A549 (cell line): Measurements from ENCODE around the gene NRAS.

Experiments used
- POLR2A ChIP-seq: IDR thresholded peaks from 2 replicates; pipeline ENCODE4 v1.6.1; 2012; ENCODE audit warnings: mild to moderate bottlenecking, low read length
- RFX5 ChIP-seq: fragments of 450-650 bp; IDR thresholded peaks from 2 replicates; pipeline ENCODE4 v1.7.1; 2014; ENCODE audit warnings: antibody characterized with exemption, mild to moderate bottlenecking, moderate library complexity
- TF ChIP-seq, protein P1 (sequence below): fragments of >200 bp; sonication (Bioruptor Twin); formaldehyde crosslinking; IDR thresholded peaks from 3 replicates; pipeline ENCODE4 v1.5.1; 2016
- TF ChIP-seq, protein P2 (sequence below): fragments of 200-600 bp; sonication (generic); IDR thresholded peaks from 2 replicates; pipeline ENCODE4 v1.6.1; 2016; ENCODE audit warnings: antibody characterized with exemption, mild to moderate bottlenecking, moderate library complexity

DNA sequence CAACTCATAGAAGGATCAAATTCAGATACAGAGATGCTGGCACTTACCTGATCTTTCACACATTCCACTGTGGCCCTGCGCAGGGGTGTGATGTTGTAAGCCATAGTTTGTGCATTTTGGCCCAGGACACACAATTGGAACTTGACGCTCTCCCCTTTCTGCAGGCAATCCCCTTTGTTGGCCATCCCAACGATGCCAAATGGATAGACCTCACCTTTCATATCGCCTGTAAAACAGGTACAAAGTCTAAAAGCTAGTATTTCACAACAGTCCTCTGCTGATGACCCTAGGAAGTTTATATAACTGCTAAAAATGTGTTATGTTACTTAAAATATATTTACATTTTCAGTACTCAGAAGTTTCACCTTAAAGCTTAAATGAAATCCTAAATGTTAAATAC, 3.9 kb upstream of the NRAS start:
- TF ChIP-seq, protein P1, sequence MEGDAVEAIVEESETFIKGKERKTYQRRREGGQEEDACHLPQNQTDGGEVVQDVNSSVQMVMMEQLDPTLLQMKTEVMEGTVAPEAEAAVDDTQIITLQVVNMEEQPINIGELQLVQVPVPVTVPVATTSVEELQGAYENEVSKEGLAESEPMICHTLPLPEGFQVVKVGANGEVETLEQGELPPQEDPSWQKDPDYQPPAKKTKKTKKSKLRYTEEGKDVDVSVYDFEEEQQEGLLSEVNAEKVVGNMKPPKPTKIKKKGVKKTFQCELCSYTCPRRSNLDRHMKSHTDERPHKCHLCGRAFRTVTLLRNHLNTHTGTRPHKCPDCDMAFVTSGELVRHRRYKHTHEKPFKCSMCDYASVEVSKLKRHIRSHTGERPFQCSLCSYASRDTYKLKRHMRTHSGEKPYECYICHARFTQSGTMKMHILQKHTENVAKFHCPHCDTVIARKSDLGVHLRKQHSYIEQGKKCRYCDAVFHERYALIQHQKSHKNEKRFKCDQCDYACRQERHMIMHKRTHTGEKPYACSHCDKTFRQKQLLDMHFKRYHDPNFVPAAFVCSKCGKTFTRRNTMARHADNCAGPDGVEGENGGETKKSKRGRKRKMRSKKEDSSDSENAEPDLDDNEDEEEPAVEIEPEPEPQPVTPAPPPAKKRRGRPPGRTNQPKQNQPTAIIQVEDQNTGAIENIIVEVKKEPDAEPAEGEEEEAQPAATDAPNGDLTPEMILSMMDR, result no peak
- TF ChIP-seq POLR2A (no peak), RFX5 (no peak)
- TF ChIP-seq, protein P2, sequence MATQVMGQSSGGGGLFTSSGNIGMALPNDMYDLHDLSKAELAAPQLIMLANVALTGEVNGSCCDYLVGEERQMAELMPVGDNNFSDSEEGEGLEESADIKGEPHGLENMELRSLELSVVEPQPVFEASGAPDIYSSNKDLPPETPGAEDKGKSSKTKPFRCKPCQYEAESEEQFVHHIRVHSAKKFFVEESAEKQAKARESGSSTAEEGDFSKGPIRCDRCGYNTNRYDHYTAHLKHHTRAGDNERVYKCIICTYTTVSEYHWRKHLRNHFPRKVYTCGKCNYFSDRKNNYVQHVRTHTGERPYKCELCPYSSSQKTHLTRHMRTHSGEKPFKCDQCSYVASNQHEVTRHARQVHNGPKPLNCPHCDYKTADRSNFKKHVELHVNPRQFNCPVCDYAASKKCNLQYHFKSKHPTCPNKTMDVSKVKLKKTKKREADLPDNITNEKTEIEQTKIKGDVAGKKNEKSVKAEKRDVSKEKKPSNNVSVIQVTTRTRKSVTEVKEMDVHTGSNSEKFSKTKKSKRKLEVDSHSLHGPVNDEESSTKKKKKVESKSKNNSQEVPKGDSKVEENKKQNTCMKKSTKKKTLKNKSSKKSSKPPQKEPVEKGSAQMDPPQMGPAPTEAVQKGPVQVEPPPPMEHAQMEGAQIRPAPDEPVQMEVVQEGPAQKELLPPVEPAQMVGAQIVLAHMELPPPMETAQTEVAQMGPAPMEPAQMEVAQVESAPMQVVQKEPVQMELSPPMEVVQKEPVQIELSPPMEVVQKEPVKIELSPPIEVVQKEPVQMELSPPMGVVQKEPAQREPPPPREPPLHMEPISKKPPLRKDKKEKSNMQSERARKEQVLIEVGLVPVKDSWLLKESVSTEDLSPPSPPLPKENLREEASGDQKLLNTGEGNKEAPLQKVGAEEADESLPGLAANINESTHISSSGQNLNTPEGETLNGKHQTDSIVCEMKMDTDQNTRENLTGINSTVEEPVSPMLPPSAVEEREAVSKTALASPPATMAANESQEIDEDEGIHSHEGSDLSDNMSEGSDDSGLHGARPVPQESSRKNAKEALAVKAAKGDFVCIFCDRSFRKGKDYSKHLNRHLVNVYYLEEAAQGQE, result no peak
